HG03442 (cell line): ENCODE data around the gene SNTG2.

Source experiments
- ATAC-seq: cut with Tn5 transposase; IDR thresholded peaks from one replicate; pipeline ENCODE4 v1.9.1; 2021; ENCODE audit warnings: mild to moderate bottlenecking, moderate library complexity; ENCODE audit not compliant: unreplicated experiment

The SNTG2 gene

DNA sequence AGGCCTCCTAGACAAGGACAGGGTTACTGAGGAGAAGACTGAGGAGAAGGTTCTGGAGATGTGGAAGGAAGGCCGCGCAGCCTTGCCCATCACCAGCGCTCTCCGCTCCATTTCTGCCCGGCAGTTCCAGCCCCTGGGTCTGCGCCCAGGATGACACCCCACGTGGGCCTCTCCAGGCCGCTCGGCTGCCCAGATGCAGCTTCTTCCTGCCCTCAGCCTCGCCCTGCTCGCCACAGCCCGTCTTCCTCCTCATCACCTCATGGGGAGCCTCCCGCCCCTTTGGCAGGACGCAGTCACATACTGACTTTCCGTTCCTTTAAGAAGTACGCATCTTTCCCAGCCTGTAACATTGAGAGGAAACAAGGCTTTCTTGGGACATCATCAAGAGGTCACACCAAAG is 37.1 kb downstream of the SNTG2 start:
- no peak for ATAC-seq

DNA sequence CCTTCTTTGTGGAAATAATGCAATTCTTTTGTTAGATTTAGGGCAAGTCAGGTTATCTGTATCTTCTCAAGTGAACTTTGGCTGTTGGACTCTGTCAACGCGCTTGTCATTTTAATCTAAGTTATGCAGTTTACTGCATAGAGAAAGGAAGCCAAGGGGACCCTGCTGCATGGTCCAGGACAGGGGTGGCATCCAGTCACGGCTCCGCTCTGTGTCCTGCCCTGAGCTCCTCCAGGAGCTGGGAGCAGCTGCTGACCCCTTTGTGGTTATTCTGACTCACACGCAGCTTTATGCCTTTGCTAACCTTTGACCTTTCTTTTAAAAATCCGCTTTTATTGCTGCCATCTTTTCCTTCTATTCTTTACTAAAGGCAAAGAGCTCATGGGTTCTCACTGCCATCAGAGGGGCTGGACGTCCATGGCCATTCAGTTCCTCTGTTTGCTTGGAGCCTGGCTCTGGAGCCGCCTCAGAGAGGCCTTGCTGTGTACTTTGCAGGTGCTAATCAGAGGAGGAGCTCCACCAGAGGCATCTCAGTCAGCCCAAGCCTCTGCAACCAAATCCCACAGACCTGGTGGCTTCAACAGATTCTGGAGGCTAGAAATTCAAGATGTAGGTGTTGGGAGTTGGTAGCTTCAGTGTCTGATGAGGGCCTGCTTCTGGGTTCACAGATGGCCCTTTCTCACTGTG is 39.3 kb downstream of the SNTG2 start:
- no peak for ATAC-seq

DNA sequence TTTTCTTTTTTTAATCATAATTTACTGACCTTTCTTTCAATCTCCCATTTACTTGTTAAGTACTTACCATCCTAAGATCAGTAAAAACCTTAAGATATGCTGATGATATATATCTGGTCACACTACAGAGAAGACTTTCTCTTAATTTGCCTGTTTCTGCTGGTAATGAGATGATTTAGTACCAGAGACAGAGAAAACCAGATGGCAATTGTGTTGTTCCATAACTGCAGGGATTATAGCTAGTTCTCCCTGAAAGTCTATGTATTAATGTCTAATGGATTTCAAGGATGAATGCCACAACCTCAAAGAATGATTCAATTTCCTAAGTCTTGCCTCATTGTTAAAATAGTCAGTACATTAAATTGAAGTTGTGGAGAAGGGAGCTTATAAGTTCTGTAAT is 40.3 kb downstream of the SNTG2 start:
- ATAC-seq, result no peak

GRCh38 chr2:1002350-1002749 is 51.7 kb downstream of the SNTG2 start:
- no peak for ATAC-seq

GRCh38 chr2:1004398-1004797 is 53.7 kb downstream of the SNTG2 start:
- no peak for ATAC-seq

DNA sequence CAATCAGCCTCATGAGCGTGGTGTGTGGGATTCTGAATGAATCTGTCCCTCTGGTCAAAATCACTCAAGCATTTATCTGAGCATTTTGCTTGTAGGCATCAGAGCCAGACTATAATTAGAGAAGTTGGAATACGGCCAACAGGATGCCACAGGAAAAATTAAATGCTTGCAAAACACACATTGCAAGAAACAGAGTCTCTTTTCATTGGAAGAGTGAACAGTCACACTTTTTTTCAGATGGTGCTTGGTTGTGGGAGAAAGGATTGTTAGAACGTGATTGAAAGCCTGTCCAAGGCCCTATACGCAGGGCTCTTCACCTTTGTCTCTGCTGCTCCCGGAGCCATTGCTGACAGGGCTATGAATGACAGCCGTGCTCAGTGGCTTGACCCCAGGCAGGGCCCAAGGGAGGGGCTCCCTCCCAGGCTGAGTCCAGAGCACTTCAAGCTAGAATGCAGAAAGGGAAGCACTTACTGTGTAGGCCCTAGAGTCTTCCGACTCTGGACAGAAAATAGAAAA is 59.8 kb downstream of the SNTG2 start:
- no peak for ATAC-seq

- no peak for ATAC-seq
These were observed 60.4 kb downstream of the SNTG2 start for GRCh38 chr2:1011006-1011405.

DNA sequence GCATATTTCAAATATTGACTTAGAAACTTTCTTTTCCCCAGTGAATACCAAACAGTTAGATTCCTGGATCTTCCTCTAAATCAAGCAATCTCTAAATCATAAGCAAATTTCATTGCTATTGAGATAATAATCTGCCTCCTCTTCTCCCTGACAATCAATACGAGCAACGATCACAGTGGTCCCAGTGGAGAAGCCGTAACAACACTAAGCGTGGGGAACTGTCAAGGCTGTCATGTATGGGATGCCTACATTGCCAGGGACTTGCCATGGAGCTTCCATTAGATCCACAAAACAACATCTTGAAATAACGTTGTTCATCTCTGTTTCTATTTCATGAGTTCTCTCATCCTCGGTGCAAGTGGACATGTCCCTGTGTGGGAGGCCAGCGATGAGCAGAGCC is 61.3 kb downstream of the SNTG2 start:
- ATAC-seq, result no peak

DNA sequence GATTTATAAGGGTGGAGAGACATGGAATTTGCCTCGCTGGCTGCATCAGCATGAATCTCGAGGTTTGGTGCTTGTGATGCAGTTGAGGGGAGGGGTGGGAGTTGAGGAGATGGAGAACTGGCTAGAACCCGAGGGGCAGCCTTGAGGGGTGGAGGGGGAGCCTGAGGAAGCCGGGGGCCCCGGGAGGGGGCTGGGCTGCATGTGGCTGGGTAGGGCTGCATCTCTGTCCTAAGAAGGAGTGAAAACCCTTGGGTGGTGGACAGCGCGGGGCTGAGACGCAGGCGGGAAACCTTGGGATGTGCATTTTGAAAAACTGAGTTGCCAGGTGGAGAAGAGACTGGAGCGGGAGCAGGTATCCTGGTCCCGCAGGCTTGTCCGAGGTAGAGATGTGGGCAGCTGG is 64.2 kb downstream of the SNTG2 start:
- ATAC-seq, result no peak

DNA sequence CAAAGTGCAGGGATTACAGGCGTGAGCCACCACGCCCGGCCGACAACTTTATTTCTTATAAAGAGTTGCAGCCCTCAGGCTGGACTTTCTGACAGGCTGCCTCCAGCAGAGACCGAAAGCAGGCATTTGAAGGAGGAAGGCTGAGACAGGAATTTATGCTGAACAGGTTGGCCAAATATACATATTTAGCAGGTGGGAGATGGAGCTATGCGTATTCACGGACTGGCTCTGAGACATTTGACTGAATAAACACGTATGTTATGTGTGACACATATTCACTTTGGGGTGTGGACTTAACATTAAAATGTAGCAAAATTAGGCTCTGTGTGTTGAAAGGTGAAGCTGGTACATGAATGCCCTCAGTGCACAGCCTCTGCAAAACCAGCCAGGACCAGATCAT is 65.9 kb downstream of the SNTG2 start:
- no peak for ATAC-seq

- no peak for ATAC-seq
These were observed 67.2 kb downstream of the SNTG2 start for GRCh38 chr2:1017827-1018226.

- ATAC-seq, result no peak
These were observed 69.6 kb downstream of the SNTG2 start for GRCh38 chr2:1020206-1020605.

GRCh38 chr2:1022178-1022577 is 71.5 kb downstream of the SNTG2 start:
- ATAC-seq, result no peak

DNA sequence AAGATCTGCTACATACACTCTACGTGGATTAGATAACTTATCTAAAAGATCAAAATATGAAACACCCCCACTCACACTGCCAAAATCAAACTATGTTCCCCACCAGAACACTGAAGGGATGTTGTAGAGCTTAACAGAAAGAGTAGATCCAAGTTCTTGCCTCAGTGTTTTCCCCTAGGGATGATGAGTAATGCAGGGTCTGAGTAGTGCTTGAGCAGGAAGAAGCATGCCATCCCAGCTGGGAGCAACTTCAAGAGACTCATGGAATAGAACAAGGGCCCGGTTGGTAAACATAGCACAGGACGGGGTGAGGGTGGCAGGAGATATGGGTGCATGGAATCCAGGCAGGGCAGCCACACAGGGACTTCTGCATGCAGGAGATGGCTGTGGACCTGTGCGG is 74.3 kb downstream of the SNTG2 start:
- no peak for ATAC-seq

DNA sequence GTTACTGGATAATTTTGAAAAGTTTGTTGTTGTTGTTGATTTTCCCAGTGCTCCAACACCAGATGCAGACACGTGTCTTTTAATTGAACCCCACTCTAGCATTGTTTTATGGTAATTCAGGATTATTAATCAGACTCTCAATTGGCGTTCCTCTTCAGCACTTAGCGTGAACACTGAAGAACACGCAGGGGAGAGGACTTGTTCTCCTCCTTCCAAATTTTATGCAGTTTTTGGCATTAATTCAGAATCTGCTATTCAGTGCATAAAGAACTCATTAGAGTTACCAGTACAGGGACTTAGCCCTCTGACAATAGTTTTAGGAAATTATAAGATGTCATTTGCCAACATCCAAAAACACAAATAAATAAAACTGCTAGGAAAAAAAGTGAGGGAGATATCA is 75.5 kb downstream of the SNTG2 start:
- ATAC-seq, result no peak

DNA sequence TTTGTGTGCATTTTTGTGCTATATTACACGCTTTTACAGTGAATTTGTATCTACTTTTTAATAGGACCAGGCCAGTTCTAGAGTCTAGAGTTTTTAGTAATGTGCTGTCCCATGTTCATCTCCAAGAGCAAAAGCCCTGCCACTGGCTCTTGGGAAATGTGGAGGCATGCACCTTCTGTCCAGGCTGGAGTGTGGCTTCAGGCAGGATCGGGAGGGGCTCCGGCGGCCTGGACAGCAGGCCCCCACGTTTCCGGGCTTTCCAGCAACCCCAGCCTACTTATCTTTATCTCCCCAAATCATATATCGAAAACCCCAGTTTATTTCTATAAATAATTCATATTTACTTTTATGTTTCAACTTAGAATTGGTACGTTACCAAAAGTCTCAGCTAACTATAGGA is 78.2 kb downstream of the SNTG2 start:
- no peak for ATAC-seq

DNA sequence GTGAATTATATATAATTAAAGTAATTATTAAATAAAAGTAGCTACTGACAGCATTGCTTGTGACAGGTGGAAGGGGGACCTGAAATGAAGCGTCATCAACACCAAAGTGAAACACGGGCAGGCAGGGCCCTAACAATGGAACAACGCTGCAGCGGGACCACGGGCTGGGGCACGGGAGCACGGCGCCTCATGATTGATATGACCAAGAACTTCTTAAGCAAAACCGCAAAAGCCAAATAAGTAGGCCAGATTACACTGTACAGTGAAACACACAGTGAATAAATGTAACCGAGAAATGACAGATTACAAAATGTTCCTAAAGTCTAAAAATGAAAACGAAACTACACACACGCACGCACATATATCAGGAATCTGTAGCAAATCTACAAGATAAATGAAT is 81.4 kb downstream of the SNTG2 start:
- ATAC-seq, result no peak

- ATAC-seq, result no peak
These were observed 82.4 kb downstream of the SNTG2 start for GRCh38 chr2:1033069-1033468.

- ATAC-seq, result no peak
These were observed 86.4 kb downstream of the SNTG2 start for GRCh38 chr2:1037066-1037465.

GRCh38 chr2:1039549-1039948 is 88.9 kb downstream of the SNTG2 start:
- ATAC-seq, result no peak

GRCh38 chr2:1041012-1041805 is 90.6 kb downstream of the SNTG2 start:
- no peak for ATAC-seq

DNA sequence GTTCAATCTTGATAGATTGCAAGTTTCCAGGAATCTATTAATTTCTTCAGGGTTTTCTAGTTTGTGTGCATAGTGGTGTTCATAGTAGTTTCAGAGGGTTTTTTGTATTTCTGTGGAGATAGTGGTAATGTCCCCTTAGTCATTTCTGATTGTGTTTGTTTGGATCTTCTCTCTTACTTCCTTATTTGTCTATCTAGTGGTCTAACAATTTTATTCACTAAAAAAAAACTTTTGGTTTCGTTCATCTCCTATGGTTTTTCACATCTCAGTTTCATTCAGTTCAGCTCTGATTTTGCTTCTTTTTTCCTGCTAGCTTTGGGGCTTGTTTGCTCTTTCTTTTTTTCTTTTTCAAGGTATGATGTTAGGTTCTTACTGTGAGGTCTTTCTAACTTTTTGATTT is 94.5 kb downstream of the SNTG2 start:
- peak; percentile 80 for ATAC-seq
